MM.1S (cell line): ENCODE results near the gene SFI1.

Experiments used
- EZH2 ChIP-seq: fragments of 300-600 bp; sonication (generic); optimal IDR thresholded peaks from 2 replicates; pipeline ENCODE3; 2017; ENCODE audit warnings: low read depth, mild to moderate bottlenecking, antibody characterized with exemption, low read length, mixed read lengths
- TF ChIP-seq, protein P1 (sequence below): fragments of 300-600 bp; sonication (generic); IDR thresholded peaks from 2 replicates; pipeline ENCODE4 v1.5.1; 2016; ENCODE audit warnings: antibody characterized with exemption, low read length, mixed read lengths

GRCh38 chr22:31451709-31452571, 44.4 kb upstream of the SFI1 start:
- TF ChIP-seq, protein P1, sequence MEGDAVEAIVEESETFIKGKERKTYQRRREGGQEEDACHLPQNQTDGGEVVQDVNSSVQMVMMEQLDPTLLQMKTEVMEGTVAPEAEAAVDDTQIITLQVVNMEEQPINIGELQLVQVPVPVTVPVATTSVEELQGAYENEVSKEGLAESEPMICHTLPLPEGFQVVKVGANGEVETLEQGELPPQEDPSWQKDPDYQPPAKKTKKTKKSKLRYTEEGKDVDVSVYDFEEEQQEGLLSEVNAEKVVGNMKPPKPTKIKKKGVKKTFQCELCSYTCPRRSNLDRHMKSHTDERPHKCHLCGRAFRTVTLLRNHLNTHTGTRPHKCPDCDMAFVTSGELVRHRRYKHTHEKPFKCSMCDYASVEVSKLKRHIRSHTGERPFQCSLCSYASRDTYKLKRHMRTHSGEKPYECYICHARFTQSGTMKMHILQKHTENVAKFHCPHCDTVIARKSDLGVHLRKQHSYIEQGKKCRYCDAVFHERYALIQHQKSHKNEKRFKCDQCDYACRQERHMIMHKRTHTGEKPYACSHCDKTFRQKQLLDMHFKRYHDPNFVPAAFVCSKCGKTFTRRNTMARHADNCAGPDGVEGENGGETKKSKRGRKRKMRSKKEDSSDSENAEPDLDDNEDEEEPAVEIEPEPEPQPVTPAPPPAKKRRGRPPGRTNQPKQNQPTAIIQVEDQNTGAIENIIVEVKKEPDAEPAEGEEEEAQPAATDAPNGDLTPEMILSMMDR: peak; percentile 51
- TF ChIP-seq EZH2: no peak
